HuH-7.5 (cell line): Measurements from ENCODE around the gene PLEKHN1.

ENCODE experiments used
- DNase-seq: peaks from one replicate; pipeline ENCODE4 v3.0.0; 2011; ENCODE audit warnings: low spot score

Gene PLEKHN1

DNA sequence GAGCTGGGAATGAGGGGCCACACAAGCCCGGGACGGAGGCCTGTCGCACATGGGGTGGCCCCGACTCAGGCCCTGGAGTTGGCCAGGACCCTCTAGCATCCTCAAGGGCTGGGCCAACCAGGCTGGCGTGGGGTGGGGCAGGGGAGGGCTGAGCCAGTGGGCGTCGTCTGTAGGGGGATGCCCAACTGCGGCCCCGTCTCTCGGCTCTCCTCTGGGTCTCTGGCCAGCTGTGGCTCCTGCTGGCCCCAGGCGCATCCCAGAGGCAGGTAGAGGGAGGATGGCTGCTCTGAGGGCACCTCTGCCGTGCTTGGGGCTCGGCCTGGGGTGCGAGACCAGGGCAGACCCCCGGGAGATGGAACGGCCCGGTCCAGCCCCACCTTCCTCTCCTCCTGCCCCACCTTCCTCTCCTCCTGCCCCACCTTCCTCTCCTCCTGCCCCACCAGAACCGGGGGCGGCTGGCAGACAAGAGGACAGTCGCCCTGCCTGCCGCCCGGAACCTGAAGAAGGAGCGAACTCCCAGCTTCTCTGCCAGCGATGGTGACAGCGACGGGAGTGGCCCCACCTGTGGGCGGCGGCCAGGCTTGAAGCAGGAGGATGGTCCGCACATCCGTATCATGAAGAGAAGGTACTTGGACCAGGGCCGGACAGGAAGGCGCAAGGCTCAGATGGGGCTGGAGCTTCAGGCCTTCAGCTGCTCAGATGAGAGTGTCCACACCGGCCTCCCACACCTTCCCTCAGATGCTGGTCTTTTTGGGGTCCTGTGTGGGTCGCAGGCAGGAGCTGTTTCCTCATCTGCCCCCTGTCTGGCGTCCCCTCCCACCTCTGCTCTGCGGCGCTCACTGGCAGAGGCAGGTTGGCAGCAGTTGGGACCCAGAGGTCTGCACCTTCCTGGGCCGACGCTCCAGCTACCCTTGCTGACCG, 36.3 kb upstream of the PLEKHN1 start:
- DNase-seq: no peak

DNA sequence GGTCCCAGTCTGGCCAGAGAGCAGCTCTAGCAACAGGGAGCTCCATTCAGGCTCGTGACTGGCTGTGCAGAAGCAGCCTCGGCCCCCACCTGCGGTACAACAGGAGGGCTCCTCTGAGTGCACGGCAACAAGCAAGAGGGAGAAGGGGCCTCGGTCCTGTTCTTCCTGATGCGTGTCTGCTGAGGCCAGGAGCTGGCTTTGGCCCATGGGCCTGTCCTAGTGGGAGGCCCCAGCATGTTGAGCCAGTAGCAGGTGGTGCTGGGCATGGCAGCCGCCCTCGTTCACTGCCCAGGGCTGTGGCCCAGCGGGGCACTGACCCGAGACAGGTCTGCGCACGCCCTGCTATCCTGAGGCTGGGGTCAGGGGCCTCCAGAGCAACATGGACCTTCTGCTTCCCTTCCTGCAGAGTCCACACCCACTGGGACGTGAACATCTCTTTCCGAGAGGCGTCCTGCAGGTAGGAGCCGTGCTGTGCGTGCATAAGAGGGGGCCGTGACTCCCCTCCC, 35.6 kb upstream of the PLEKHN1 start:
- DNase-seq: no peak

DNA sequence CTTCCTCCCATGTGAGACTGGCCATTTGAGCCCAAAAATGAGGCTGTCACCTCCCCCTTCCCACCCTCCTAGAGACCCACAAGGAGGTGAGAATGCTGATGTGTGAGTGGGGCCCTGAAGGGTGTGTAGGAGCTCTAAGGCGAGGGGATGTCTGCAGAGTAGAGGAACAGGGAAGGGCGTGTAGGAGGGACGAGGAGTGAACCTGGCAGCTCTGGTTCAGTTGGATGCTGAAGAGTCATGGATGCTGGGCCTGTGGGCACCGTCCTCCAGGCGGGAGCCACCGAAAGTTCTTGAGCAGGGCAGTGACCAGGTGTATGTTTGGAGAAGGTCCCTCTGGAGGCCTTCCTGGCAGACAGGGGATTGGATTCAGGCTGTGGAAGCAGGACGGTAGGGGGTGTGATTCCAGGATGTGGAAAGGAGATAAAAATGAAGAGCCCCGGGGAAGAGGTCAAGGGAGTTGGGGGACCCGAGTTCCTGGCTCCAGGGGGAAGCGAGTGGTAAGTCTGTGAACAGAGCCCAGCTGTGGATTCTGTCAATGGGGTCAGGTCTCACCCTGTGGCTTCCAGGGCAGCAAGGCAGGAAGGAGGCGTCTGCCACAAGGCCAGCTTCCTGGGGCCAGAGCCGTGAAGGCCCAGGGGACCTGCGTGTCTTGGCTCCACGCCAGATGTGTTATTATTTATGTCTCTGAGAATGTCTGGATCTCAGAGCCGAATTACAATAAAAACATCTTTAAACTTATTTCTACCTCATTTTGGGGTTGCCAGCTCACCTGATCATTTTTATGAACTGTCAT, 34.7 kb upstream of the PLEKHN1 start:
- no peak for DNase-seq

DNA sequence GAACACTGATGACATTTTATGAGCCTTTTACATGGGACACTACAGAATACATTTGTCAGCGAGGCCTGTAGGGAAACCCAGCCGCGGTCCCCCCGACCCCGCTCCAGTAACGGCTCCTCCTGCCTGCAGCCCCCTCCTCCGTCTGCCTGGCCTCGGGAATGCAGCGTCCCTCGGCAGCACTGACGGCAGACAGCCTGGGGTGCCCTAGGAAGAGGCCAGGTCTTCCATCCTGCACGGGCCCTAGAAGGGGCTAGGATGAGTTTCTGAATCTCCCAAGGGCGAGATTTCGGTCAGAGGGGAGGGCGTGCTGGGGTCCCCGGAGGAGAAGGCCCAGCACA, 34.1 kb upstream of the PLEKHN1 start:
- DNase-seq: no peak

DNA sequence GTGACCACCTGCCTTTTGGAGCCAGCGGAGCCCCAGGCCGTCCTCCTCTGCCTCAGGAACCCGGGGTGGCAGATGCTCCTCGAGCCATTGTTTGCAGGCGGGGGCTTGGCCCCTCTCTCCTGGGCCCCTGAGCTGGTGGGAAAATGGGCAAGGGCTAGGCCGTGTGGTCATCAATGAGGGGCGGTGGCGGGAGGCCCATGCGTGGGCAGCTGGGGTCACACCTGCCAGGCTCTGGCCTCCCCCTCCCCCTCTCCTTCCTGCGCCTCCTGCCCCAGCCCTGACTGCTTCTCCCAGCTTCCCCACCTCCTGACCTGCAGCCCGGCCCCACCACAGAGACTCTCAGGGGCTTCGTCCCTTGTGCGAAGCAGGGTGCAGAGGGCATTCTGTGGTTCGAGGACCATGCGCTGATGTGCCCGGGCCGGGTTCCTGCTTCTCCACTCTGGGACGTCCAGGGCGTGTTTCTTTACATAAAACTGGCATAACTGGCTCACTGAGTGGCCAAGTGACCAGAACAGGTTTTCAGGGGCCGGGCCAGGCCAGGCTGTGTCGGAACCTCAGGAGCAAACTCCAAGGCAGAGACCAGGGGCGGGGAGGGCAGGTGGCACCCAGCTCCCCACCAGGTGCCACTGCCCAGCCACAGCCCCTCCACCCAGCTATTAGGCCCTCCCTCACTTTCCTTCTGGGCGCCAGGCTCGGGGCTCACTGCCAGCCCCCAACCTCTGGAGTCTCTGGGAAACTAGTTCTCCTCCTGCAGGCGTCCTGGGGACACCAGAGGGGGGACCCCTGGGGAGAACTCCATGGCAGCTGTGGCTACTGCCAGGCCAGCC, 33.3 kb upstream of the PLEKHN1 start:
- no peak for DNase-seq

DNA sequence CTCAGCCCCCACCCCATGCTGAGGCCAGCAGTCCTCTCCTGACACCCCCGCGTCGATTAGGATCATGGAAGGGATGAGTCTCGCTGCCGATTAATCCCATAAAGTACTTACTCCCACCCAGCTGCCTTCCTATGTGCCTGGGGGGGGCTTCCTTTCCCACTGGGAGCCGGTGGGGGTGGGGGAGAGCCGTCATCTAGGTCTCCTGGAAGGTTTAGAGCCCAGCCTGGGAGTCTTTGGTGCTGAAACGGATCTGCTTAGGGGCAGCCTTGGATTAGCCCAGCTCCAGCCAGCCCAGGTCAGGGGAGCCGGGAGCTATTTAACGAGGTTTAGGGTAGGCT, 32.7 kb upstream of the PLEKHN1 start:
- DNase-seq: no peak

DNA sequence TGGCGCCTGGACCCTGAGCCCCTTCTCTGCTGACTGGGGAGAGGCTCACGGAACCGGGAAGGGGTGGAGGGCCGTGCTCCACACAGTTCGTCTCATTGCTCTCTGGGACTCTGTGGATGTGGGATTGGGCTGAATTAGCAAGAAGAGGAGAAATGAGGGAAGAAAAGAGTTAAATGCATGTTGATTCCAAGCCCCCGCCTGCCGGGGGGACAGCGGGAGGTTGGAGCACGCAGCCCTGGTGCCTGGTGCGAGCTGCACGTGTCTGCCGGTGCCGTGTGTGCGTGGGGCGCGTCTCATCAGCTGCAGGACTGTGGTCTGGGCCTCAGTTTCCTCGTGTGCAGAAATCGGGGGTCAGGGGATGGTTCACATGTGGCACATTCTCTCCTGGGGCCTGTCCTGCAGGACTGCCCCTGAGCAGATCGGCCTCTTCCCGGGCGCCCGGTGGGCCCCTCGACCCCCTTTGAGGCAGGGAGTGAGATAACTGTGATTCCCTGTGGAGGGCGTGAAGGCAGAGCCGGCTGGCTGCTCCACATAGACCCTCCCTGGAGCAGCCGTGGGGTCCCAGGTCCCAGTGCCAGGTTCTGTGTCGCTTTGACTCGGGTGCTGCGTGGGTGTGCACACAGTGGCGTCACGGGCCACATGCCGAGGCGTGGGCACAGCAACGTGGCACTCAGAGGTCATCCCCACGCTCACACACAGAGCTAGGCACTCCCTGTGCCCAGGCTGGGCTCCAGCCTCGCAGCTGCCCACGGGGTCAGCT, 31.1 kb upstream of the PLEKHN1 start:
- DNase-seq: no peak

DNA sequence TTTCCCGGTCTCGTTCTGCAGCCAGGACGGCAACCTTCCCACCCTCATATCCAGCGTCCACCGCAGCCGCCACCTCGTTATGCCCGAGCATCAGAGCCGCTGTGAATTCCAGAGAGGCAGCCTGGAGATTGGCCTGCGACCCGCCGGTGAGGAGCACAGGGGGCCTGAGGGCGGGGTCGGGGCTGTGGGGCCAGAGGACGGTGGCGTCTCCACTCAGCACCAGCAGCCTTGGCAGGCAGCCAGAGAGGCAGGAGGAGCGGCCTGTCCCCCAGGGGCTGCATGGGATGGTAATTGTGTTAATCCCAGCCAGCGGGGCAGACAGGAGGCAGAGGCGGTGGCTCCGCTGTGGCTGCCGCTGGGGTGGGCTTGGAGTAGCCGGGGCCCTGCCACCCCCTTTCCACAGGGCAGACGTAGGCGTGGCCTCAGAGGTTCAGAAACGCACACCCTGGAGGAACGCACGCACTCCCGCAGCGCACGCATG, 30.5 kb upstream of the PLEKHN1 start:
- peak; percentile 65 for DNase-seq

DNA sequence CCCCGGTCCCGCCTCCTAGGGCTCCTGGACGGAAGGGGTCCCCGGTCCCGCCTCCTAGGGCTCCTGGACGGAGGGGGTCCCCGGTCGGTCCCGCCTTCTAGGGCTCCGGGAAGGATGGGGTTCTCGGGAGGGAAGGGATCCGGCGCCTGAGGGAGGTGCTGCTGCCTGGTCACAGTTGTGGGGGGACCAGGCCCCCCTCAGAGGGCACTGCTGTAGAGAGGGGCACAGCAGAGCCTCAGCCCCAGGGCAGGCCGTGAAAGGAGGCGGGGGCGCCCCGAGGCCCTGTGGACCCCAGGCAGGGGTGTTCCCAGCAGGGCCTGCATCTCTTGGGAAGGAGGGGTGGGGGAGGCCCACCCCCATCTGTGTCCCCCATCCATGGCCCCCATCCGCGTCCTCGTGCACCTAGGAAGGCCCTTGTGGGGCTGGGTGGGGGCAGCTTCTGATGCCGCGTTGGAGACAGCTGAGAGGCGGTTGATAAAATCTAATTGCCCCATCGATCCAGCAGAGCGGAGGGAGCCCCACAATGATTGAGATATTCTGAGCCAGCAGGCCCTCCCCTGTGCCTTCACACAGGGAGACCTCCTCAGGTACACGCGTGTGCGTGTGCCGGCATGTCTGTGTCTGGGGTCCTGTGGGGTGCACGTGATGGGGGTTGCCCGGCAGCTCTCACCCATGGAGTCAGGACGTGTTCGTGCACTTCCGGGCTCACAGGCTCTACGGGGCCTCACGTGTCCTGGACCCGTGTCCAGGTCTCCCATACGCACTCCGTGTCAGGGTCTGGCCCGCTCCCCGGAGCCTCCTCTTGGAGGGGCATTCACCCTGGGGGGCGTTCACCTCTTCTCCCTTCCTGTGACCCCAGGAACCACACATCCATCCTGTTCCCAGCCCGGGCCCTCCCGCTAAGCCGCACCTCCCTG, 29.7 kb upstream of the PLEKHN1 start:
- DNase-seq: no peak

DNA sequence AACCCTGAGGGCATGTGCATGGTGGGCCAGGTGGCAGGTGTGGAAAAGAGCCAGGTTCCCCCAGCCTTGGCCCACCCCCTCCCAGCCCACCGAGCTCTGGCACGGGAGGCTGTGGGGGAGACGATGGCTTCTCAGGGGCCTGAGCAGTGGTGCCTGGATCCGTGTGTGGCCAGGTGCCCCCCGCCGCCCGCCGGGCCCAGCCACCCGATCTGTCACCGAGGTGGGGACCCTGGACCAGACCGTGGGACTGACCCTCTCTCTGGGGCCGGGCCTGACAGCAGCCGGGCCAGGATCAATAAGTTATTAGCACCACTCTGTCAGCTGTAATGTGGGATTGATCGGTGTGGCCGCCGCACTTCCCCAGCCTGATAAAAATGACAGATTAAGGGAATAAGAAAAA, 28.8 kb upstream of the PLEKHN1 start:
- DNase-seq: no peak

DNA sequence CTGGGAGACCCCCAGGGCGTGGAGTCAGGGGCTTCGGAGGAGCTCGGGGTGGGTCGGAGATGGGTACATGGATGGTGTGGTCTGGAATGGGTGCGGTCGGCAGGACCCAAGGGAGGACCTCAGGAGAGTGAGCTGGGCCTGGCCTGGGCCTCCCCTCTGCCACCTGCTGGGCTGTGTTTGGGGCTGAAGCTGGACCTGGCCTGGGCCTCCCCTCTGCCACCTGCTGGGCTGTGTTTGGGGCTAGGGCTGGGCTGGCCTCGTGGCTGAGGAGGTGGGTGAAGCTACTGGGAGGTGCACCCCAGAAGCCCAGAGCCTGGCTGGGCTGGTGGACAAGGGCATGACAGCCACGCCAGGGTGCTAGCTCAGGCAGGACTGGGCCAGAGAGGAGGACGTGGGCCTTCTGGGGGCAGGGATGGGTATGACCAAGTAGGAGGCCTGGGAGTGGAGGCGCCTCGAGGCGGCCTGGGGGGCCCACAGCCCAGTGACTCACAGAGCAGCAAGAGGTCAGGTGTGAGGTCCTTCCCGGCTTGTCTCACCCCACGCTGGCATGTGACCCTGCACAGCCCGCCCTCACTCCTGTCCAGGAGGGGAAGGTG, 28.1 kb upstream of the PLEKHN1 start:
- peak; percentile 89 for DNase-seq

DNA sequence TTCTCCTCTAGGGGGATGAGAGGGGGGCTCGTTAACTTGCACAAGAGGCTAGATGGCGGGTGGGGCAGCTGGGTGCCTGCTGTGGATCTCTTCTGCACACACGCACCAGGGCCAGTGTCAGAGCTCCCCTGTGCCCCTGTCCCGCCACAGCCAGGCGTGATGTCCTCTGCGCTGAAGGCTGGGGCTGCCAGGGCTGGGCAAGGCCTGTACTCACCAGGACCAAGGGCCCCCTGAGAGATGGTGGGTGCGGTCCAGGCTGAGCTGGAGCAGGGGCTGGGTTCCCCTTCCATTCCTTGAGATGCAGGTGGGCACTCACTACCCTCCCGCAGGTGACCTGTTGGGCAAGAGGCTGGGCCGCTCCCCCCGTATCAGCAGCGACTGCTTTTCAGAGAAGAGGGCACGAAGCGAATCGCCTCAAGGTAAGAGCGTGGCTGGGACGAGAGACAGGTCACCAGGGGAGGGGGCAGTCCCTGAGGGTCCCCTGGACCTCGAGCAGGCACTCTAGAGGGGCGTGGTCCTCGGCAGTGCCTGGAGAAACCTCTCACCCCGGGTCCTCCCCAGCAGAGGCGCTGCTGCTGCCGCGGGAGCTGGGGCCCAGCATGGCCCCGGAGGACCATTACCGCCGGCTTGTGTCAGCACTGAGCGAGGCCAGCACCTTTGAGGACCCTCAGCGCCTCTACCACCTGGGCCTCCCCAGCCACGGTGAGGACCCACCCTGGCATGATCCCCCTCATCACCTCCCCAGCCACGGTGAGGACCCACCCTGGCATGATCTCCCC, 27.4 kb upstream of the PLEKHN1 start:
- no peak for DNase-seq

DNA sequence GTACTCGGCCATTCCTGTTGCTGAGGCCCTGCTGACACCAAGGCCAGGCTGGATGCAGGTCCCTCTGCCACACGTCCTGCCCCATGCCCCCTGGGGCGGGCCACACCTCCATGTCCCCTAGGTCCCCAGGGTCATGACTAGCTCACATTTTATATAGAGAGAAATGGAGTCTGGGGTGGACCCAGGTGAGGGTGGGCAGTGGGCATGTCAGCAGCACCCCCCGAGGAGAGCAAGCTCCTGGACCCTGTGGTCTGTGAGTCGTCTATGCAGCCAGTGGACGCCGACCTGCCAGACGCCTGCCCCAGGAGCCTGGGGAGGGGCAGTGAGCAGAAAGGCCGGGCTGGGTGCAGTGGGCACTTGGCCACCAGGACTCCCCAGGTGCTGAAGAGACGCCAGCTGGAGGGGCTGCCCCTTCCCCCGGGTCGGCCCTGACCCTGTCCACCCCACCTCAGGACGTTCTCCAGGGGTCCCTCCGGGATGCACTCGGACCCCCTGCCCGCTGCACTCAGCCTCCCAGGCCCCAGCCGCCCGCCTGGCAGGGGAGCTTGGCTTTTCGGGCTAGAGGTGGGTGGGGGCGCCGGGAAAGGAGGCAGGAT, 26.7 kb upstream of the PLEKHN1 start:
- DNase-seq: no peak

DNA sequence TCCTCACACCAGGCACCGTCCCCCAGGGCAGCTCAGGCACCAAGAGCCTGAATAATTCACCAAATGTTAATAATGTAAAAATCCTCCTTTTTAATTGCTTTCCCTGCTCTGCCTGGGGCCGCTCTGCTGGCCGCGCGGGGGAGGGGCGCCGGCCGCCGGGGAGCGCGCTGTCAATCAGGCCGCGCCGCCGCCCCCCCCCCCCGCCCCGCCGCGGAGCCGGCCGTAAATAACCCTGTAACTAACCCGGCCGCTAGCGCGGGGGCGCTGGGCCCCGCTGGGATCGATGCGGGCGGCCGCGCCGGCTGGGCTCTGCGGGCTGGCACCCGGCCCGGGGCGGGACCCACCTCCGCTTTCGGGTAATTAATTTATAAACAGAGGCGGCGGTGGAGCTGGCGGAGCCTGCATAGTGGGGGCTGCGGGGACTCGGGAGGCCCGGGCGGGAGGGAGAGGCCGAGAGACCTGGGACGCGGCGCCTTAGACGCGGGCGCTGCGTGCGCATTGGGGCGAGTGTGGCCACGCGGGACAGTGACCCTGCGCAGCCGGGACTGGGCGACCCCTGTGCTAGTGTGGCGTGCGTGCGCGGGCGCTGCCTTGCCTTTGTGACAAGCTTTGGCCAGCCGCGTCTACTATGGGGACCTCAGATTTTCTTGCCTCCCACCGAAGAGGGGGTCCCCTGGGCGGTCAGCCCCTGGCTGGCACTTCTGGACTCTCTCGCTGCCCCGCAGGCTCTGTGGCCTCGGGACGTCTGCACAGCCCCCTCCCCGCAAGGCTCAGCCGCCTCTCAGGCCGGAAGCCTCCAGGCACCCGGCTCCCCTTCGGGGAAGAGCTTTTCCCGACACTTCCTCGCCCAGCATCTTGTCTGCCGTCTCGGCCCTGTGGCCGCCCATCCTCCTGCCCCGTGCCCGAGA, 25.9 kb upstream of the PLEKHN1 start:
- DNase-seq: peak; percentile 86

DNA sequence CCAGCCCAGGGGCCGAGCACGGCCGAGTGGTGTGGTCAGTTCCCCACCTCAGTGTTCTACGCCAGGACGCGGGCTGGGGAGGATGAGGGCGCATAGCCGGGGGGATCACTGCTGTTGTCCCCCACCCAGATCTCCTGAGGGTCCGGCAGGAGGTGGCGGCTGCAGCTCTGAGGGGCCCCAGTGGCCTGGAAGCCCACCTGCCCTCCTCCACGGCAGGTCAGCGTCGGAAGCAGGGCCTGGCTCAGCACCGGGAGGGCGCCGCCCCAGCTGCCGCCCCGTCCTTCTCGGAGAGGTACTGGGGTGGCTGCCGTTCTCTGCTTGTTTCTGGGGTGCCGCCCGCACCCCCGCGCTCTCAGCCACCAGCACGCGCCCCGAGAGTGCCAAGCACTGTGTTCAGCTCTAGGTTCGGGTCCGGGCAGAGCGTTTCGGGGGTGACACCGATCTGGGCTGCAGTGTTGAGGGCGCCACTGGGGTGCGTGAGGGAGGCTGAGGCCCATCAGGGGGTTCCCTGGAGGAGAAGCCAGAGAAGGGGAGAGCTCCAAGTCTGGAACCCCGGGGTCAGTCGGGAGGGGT, 25.2 kb upstream of the PLEKHN1 start:
- no peak for DNase-seq

DNA sequence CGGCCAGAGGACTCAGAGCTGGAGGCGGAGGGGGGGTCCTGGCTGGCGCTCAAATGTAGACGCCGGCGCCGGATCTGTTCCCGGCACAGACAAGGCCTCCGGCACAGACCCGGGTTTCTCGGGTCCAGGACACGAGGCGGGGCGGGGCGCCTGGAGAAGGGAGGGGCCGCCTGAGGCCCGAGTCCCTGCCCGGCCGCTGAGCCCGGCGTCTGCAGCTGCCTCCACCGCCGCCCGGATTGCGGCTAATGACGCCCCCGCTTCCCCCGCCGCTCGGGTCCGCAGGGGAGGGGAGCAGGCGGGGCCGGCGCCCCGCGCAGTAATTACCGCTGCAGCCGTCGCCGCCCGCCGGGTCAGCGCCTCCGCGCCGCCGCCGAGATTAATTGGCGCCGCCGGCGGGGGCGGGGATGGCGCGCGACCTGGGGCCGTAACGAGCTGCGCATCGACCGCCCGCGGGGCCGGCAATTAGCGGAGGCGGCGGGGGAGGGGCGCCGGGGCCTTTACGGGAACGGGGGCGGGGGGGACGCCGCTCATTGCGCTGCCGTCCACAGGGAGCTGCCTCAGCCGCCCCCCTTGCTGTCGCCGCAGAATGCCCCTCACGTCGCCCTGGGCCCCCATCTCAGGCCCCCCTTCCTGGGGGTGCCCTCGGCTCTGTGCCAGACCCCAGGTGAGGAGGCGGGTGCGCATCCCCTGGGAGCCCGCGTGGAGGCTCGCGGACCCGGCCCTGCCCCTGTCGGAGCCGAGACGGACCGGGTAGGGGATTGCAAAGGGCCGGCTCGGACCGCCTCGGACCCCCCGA, 24.5 kb upstream of the PLEKHN1 start:
- DNase-seq: peak; percentile 96
